ENCODE results near the gene EXOC3L4. TPM values are rescaled to one million over a fixed set of nuclear protein-coding genes. Genes with fewer than 3 reads are reported as not detected.
"Not testable (repeated sequence)": the region's sequence is repeated elsewhere in the genome, so short reads cannot be mapped to it uniquely, and the experiment has no call there.

Gene EXOC3L4
- 0.46 TPM for total RNA-seq
- long read RNA-seq, result 0 reads

- no peak for DNase-seq (ENCODE audit: low spot score)
- intact Hi-C loops (cut with DNase I), result no loop called here
Measured at GRCh38 chr14:103094406-103095209, at the start of gene EXOC3L4. EXOC3L4 (plus strand) TSS chr14:103094725; CDS start chr14:103100220, 5,495 bp downstream.

GRCh38 chr14:103045371-103045869, 49.1 kb upstream of the EXOC3L4 start:
- DNase-seq (ENCODE audit: low spot score), result no peak
- intact Hi-C loops (cut with DNase I), result no loop called here

- intact Hi-C loops (cut with DNase I); DNase-seq (ENCODE audit: low spot score): not testable (repeated sequence)
Measured at GRCh38 chr14:103047453-103047852, 47.1 kb upstream of the EXOC3L4 start.

GRCh38 chr14:103050935-103051334, 43.6 kb upstream of the EXOC3L4 start:
- DNase-seq (ENCODE audit: low spot score), result no peak
- intact Hi-C loops (cut with DNase I), result no loop called here

GRCh38 chr14:103052407-103052806, 42.1 kb upstream of the EXOC3L4 start:
- intact Hi-C loops (cut with DNase I), result no loop called here
- DNase-seq (ENCODE audit: low spot score), result no peak

GRCh38 chr14:103055695-103056094, 38.8 kb upstream of the EXOC3L4 start:
- intact Hi-C loops (cut with DNase I), result loop anchor here (5.0 kb wide), 1 partner anchor 33 kb away; no protein-coding TSS in a partner anchor
- no peak for DNase-seq (ENCODE audit: low spot score)

GRCh38 chr14:103056322-103057027, 38.0 kb upstream of the EXOC3L4 start:
- DNase-seq (ENCODE audit: low spot score), result peak; percentile 82
- intact Hi-C loops (cut with DNase I), result loop anchor here (5.0 kb wide), 1 partner anchor 34 kb away; no protein-coding TSS in a partner anchor

- intact Hi-C loops (cut with DNase I), result loop anchor here (5.0 kb wide), 1 partner anchor 35 kb away; no protein-coding TSS in a partner anchor
- DNase-seq (ENCODE audit: low spot score), result no peak
Measured at GRCh38 chr14:103057028-103057371, 37.5 kb upstream of the EXOC3L4 start.

GRCh38 chr14:103057372-103058163, 37.0 kb upstream of the EXOC3L4 start, which contains the start of gene CDC42BPB:
CDC42BPB (minus strand) TSS chr14:103057549; CDS start chr14:103057173, 376 bp downstream.
- intact Hi-C loops (cut with DNase I), result loop anchor here (5.0 kb wide), 1 partner anchor 35 kb away; no protein-coding TSS in a partner anchor
- DNase-seq (ENCODE audit: low spot score), result peak; percentile 92

- intact Hi-C loops (cut with DNase I), result loop anchor here (5.0 kb wide), 1 partner anchor 36 kb away; no protein-coding TSS in a partner anchor
- DNase-seq (ENCODE audit: low spot score), result no peak
Measured at GRCh38 chr14:103058164-103059055, 36.1 kb upstream of the EXOC3L4 start.

GRCh38 chr14:103059556-103059955, 35.0 kb upstream of the EXOC3L4 start:
- intact Hi-C loops (cut with DNase I), result loop anchor here (5.0 kb wide), 1 partner anchor 37 kb away; no protein-coding TSS in a partner anchor
- no peak for DNase-seq (ENCODE audit: low spot score)

- intact Hi-C loops (cut with DNase I), result no loop called here
Measured at GRCh38 chr14:103061482-103061976, 33.0 kb upstream of the EXOC3L4 start.

GRCh38 chr14:103064436-103064835, 30.1 kb upstream of the EXOC3L4 start:
- DNase-seq (ENCODE audit: low spot score), result no peak
- intact Hi-C loops (cut with DNase I), result no loop called here

More at GRCh38 chr14:103061482-103061976, 33.0 kb upstream of the EXOC3L4 start:
- no peak for DNase-seq (ENCODE audit: low spot score)

- DNase-seq (ENCODE audit: low spot score), result no peak
- intact Hi-C loops (cut with DNase I), result no loop called here
Measured at GRCh38 chr14:103064978-103065377, 29.5 kb upstream of the EXOC3L4 start.

GRCh38 chr14:103065861-103066260, 28.7 kb upstream of the EXOC3L4 start:
- intact Hi-C loops (cut with DNase I), result no loop called here
- no peak for DNase-seq (ENCODE audit: low spot score)

GRCh38 chr14:103066399-103066798, 28.1 kb upstream of the EXOC3L4 start:
- no peak for DNase-seq (ENCODE audit: low spot score)
- intact Hi-C loops (cut with DNase I), result no loop called here

GRCh38 chr14:103067231-103067954, 27.1 kb upstream of the EXOC3L4 start:
- no peak for DNase-seq (ENCODE audit: low spot score)
- intact Hi-C loops (cut with DNase I), result no loop called here

Data from cardiac septum (tissue), 1 donor.